Hepatocyte (in vitro differentiated cells): Measurements from ENCODE around the gene FMNL1. TPM values are rescaled to one million over a fixed set of nuclear protein-coding genes. Genes with fewer than 3 reads are reported as not detected.
"Not testable (repeated sequence)": the region's sequence is repeated elsewhere in the genome, so short reads cannot be mapped to it uniquely, and the experiment has no call there.

Experiments used
- DNase-seq: peaks from one replicate; pipeline ENCODE4 v3.0.0-alpha.2; 2016; ENCODE audit warnings: low spot score
- H2AFZ ChIP-seq: fragments of 200-600 bp; sonication (generic); 2 replicates; pipeline ENCODE4 v1.6.0; 2016; ENCODE audit warnings: antibody characterized with exemption, mild to moderate bottlenecking
- H3K27ac ChIP-seq: fragments of 200-600 bp; sonication (generic); 2 replicates; pipeline ENCODE4 v1.5.1; 2016; ENCODE audit warnings: mild to moderate bottlenecking
- H3K27me3 ChIP-seq: fragments of 200-600 bp; sonication (generic); 2 replicates; pipeline ENCODE4 v1.6.1; 2016
- H3K36me3 ChIP-seq: fragments of 200-600 bp; sonication (generic); replicated peaks from 2 replicates; pipeline ENCODE4 v1.5.1; 2016; ENCODE audit warnings: low read depth; ENCODE audit not compliant: insufficient read depth
- H3K4me1 ChIP-seq: fragments of 200-600 bp; sonication (generic); 2 replicates; pipeline ENCODE4 v1.5.1; 2016; ENCODE audit warnings: mild to moderate bottlenecking, moderate library complexity; ENCODE audit not compliant: insufficient read depth
- H3K4me2 ChIP-seq: fragments of 200-600 bp; sonication (generic); 2 replicates; pipeline ENCODE4 v1.6.0; 2016
- H3K4me3 ChIP-seq: fragments of 200-600 bp; sonication (generic); 2 replicates; pipeline ENCODE4 v1.5.1; 2016; ENCODE audit warnings: mild to moderate bottlenecking
- H3K79me2 ChIP-seq: fragments of 200-600 bp; sonication (generic); 2 replicates; pipeline ENCODE4 v1.6.0; 2017; ENCODE audit warnings: mild to moderate bottlenecking
- H3K9me2 ChIP-seq: fragments of 200-600 bp; sonication (generic); replicated peaks from 2 replicates; pipeline ENCODE4 v1.6.0; 2017; ENCODE audit warnings: mild to moderate bottlenecking; ENCODE audit not compliant: insufficient read depth
- H3K9me3 ChIP-seq: fragments of 200-600 bp; sonication (generic); 2 replicates; pipeline ENCODE4 v1.5.1; 2016; ENCODE audit warnings: low read depth, mild to moderate bottlenecking
- H4K20me1 ChIP-seq: fragments of 200-600 bp; sonication (generic); 2 replicates; pipeline ENCODE4 v1.6.0; 2016; ENCODE audit warnings: mild to moderate bottlenecking; ENCODE audit not compliant: insufficient read depth, poor library complexity, severe bottlenecking
- EZH2 ChIP-seq: fragments of 200-600 bp; sonication (generic); IDR thresholded peaks from 2 replicates; pipeline ENCODE4 v1.6.1; 2016; ENCODE audit warnings: antibody characterized with exemption, mild to moderate bottlenecking, borderline replicate concordance
- EZH2phosphoT487 ChIP-seq: fragments of 200-600 bp; sonication (generic); IDR thresholded peaks from one replicate; pipeline ENCODE4 v1.6.1; 2018; ENCODE audit warnings: antibody characterized with exemption, mild to moderate bottlenecking, low read depth, moderate library complexity; ENCODE audit not compliant: unreplicated experiment, severe bottlenecking
- WGBS: methylation state at CpG from one replicate; pipeline ENCODE4 v1.1.6; 2016; ENCODE audit warnings: low lambda C conversion rate; ENCODE audit errors: missing lambda C conversion rate; 5-methylcytosine and 5-hydroxymethylcytosine counted together
- polyA plus RNA-seq: library from polyadenylated mRNA; unstranded; fragments of >200 nt; fragmentation: Nextera tagmentation; extraction: Ambion mirVana; gene quantifications from 2 replicates; pipeline ENCODE4 v1.2.1, GENCODE V29; 2016
- total RNA-seq: library from RNA; depleted of rRNA; stranded (reverse); fragments of >200 nt; gene quantifications from 2 replicates; pipeline ENCODE4 v1.2.3, GENCODE V29; 2014
- TF ChIP-seq, protein P1 (sequence below): fragments of 200-600 bp; sonication (generic); IDR thresholded peaks from 2 replicates; pipeline ENCODE4 v1.5.1; 2016; ENCODE audit warnings: antibody characterized with exemption, mild to moderate bottlenecking; ENCODE audit not compliant: poor library complexity

FMNL1 gene
- total and polyA plus RNA-seq, 2 experiments from 2014 or later = 0.30 to 1.2 TPM

DNA sequence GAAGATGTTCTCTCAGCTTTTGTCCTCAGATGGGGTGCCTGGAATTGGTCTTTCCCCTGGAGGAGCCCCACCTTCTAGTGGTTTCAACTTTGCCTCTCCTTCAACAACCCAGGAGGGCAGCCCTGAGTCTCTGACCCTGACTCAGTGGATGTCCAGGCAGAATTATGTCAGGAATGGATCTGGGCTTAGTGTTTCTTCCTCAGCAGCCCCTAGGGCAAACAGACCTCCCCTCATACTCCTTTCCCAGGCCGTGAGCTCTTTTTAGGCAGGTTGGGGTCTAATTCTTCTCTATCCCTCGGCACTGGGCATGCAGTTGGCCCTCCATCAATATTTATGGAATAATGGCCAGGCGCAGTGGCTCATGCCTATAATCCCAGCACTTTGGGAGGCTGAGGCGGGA is 20.2 kb upstream of the FMNL1 start:
- Histone ChIP-seq H2AFZ (no peak overlapping the region), H3K4me2 (no peak overlapping the region)

DNA sequence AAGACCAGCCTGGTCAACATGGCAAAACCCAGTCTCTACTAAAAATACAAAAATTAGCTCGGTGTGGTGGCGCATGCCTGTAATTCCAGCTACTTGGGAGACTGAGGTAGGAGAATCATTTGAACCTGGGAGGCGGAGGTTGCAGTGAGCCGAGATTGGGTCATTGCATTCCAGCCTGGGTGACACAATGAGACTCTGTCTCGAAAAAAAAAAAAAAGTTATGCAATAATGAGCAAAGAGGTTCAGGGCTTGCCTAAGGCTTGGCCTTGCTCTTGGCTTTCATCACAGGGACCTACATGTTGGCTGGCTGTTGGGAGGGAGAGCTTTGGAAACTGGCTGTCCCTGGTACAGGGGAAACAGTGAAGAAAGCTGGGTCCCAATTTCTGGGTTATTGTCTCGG is 19.8 kb upstream of the FMNL1 start:
- not testable (repeated sequence) for H2AFZ ChIP-seq, H3K79me2 ChIP-seq, H3K27me3 ChIP-seq, H3K36me3 ChIP-seq, H3K9me2 ChIP-seq, H4K20me1 ChIP-seq, H3K4me2 ChIP-seq, H3K4me1 ChIP-seq, H3K9me3 ChIP-seq, H3K27ac ChIP-seq, H3K4me3 ChIP-seq
- peak; percentile 40 for DNase-seq
- 82% methylated on average over 6 of the region's 6 CpGs for WGBS

More for the DNA sequence above, 20.2 kb upstream of the FMNL1 start:
- Histone ChIP-seq H3K4me3 (no peak overlapping the region), H3K79me2 (no peaks in the 10 kb centered on the region), H3K9me3 (no peaks in the 10 kb centered on the region), H3K27ac (no peak overlapping the region), H3K9me2 (no peaks in the 10 kb centered on the region), H3K36me3 (no peaks in the 10 kb centered on the region), H3K4me1 (peaks cover 8% of the 10 kb centered on the region), H3K27me3 (no peaks in the 10 kb centered on the region), H4K20me1 (no peaks in the 10 kb centered on the region)
- TF ChIP-seq EZH2 = no peak
- TF ChIP-seq, protein P1, sequence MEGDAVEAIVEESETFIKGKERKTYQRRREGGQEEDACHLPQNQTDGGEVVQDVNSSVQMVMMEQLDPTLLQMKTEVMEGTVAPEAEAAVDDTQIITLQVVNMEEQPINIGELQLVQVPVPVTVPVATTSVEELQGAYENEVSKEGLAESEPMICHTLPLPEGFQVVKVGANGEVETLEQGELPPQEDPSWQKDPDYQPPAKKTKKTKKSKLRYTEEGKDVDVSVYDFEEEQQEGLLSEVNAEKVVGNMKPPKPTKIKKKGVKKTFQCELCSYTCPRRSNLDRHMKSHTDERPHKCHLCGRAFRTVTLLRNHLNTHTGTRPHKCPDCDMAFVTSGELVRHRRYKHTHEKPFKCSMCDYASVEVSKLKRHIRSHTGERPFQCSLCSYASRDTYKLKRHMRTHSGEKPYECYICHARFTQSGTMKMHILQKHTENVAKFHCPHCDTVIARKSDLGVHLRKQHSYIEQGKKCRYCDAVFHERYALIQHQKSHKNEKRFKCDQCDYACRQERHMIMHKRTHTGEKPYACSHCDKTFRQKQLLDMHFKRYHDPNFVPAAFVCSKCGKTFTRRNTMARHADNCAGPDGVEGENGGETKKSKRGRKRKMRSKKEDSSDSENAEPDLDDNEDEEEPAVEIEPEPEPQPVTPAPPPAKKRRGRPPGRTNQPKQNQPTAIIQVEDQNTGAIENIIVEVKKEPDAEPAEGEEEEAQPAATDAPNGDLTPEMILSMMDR = no peak
- TF ChIP-seq EZH2phosphoT487 = no peak
- no peak for DNase-seq
- WGBS = 90% methylated on average over 4 of the region's 4 CpGs

DNA sequence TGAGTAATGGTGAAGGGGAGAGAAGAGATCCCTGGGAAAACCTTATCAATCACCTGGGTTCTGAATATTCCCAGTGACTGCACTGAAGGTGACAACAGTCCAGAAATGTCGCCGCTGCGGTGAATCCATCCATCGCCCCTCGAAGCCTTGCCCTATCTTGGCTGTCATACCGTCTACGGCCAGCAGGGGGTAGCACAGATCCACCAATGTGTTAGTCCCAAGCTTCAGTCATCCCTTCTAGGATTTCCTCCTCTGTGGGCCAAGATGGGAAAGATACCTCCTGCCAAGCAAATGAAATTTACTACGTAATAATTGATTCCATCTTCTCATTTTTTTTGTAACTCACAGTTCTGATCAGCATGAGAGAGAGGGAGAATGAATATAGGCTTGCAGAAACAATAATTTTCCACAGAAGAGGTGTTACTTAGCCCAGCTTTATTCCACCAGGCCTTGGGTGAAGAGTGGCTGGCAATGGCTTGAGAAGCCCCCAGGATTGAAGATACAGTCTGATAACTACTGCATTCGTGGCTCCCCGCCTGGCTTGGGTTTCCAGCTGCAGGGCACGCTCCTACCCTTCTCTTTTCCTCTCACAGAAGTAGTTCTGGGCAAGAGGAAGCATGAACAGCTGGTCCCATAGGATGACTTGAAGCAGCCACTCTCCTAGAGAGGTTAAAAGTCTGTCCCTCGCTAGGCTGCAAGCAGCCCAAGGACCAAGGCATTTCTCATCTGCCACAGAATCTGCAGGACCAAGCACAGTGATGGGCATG is 2.6 kb upstream of the FMNL1 start:
- TF ChIP-seq EZH2 (no peak), EZH2phosphoT487 (no peak)
- TF ChIP-seq, protein P1 = peak; percentile 89
- Histone ChIP-seq H4K20me1 (no peaks in the 10 kb centered on the region), H3K4me3 (no peak overlapping the region), H3K27ac (no peak overlapping the region), H3K4me2 (no peak overlapping the region), H3K36me3 (no peaks in the 10 kb centered on the region), H3K9me2 (no peaks in the 10 kb centered on the region), H3K27me3 (peaks cover 33% of the 10 kb centered on the region), H3K9me3 (no peaks in the 10 kb centered on the region), H3K79me2 (no peaks in the 10 kb centered on the region), H2AFZ (no peak overlapping the region), H3K4me1 (peaks cover 4% of the 10 kb centered on the region)
- DNase-seq = peak; percentile 86
- 17% methylated on average over 12 of the region's 12 CpGs for WGBS

DNA sequence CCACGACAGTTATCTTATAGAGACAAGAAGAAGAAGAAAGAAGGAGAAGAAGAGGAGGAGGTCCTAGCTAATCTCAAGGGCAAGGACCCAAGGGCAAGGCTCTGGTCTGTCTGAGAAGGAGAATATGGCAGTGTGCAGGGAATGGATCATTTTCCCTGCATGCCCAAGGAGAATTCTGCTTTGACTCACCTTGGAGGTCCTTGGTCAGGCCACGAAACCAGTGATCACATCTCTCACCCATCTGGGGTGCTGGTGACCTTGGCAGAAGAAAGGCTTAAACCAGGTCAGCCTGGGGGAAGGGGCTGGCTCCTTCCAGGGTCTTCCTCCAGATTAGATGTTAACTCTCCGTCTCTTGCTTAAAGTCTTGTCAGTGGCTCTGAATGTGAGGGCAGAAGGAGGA is 1.6 kb upstream of the FMNL1 start:
- Histone ChIP-seq H3K4me1 (peaks cover 4% of the 10 kb centered on the region), H4K20me1 (no peaks in the 10 kb centered on the region), H3K36me3 (no peaks in the 10 kb centered on the region), H3K4me2 (no peak overlapping the region), H2AFZ (no peak overlapping the region), H3K27ac (no peak overlapping the region), H3K9me3 (no peaks in the 10 kb centered on the region), H3K79me2 (no peaks in the 10 kb centered on the region), H3K9me2 (no peaks in the 10 kb centered on the region), H3K4me3 (no peak overlapping the region), H3K27me3 (peaks cover 37% of the 10 kb centered on the region)
- no peak for DNase-seq
- TF ChIP-seq EZH2 (no peak), EZH2phosphoT487 (no peak)
- TF ChIP-seq, protein P1 = no peak
- 85% methylated on average over 3 of the region's 3 CpGs for WGBS
